ENCODE results near the gene REV1.
"Not testable (repeated sequence)": the region's sequence is repeated elsewhere in the genome, so short reads cannot be mapped to it uniquely, and the experiment has no call there.

The REV1 gene

GRCh38 chr2:99489761-99490622, at the start of gene REV1:
REV1 (minus strand) TSS chr2:99490017; CDS start chr2:99464975, 25,042 bp downstream.
- peak; percentile 83 to 93 for DNase-seq (ENCODE audit: low read depth in 2 of 2)

- no peak for DNase-seq (ENCODE audit: low read depth in 2 of 2)
Observed at GRCh38 chr2:99537910-99538485, 48.2 kb upstream of the REV1 start.

GRCh38 chr2:99524056-99524455, 34.2 kb upstream of the REV1 start:
- DNase-seq (ENCODE audit: low read depth in 2 of 2), result no peak

- DNase-seq (ENCODE audit: low read depth in 2 of 2), result no peak
Observed at GRCh38 chr2:99522157-99522556, 32.3 kb upstream of the REV1 start.

- no peak for DNase-seq (ENCODE audit: low read depth in 2 of 2)
Observed at GRCh38 chr2:99520813-99521212, 31.0 kb upstream of the REV1 start.

- DNase-seq (ENCODE audit: low read depth in 2 of 2), result no peak
Observed at GRCh38 chr2:99520195-99520594, 30.4 kb upstream of the REV1 start.

- no peak for DNase-seq (ENCODE audit: low read depth in 2 of 2)
Observed at GRCh38 chr2:99514357-99514756, 24.5 kb upstream of the REV1 start.

GRCh38 chr2:99512181-99512591, 22.4 kb upstream of the REV1 start:
- no peak for DNase-seq (ENCODE audit: low read depth in 2 of 2)

- no peak for DNase-seq (ENCODE audit: low read depth in 2 of 2)
Observed at GRCh38 chr2:99509387-99509786, 19.6 kb upstream of the REV1 start.

GRCh38 chr2:99507937-99508818, 18.4 kb upstream of the REV1 start:
- no peak for DNase-seq (ENCODE audit: low read depth in 2 of 2)

- no peak for DNase-seq (ENCODE audit: low read depth in 2 of 2)
Observed at GRCh38 chr2:99504844-99505584, 15.2 kb upstream of the REV1 start.

- DNase-seq (ENCODE audit: low read depth in 2 of 2), result not testable (repeated sequence)
Observed at GRCh38 chr2:99503662-99504416, 14.0 kb upstream of the REV1 start.

- no peak for DNase-seq (ENCODE audit: low read depth in 2 of 2)
Observed at GRCh38 chr2:99496021-99496420, 6.2 kb upstream of the REV1 start.

GRCh38 chr2:99495115-99495860, 5.5 kb upstream of the REV1 start:
- no peak for DNase-seq (ENCODE audit: low read depth in 2 of 2)

- DNase-seq (ENCODE audit: low read depth in 2 of 2), result no peak
Observed at GRCh38 chr2:99492721-99493120, 2.9 kb upstream of the REV1 start.

- DNase-seq (ENCODE audit: low read depth in 2 of 2), result no peak
Observed at GRCh38 chr2:99490623-99491461, 1.0 kb upstream of the REV1 start.

GRCh38 chr2:99489063-99489760, 605 bp downstream of the REV1 start:
- DNase-seq (ENCODE audit: low read depth in 2 of 2), result peak in 1 of 2 donors; percentile 33

GRCh38 chr2:99488539-99489062, 1.2 kb downstream of the REV1 start:
- no peak for DNase-seq (ENCODE audit: low read depth in 2 of 2)
